Measurements from ENCODE around the gene MRPL36. TPM values are rescaled to one million over a fixed set of nuclear protein-coding genes. Genes with fewer than 3 reads are reported as not detected.

Gene MRPL36
- total RNA-seq (2012; rRNA removed): 63.9 and 85.9 TPM in 2 replicates
- 103 and 134 TPM in 2 replicates for polyA plus RNA-seq (2012; rRNA removed)
- polyA plus RNA-seq (2012; cell fraction: cytosol; rRNA removed): 101 and 125 TPM in 2 replicates
- polyA plus RNA-seq (2012; cell fraction: nucleus; rRNA removed; ENCODE audit: low replicate concordance): 35.7 and 44.4 TPM in 2 replicates
- Bru-seq, nascent RNA: percentile 57 among the genes with signal in this experiment
- BruChase-seq, experiment 1, labeled RNA remaining after a 6-hour chase: percentile 60 among the genes with signal in this experiment
- BruChase-seq, experiment 2, labeled RNA remaining after a 2-hour chase: percentile 48 among the genes with signal in this experiment
- long read RNA-seq, transcript MRPL36-204 (2 exons, 686 nt): minor isoform, 27 of 109 reads
- long read RNA-seq, transcript MRPL36-202 (2 exons, 610 nt): major isoform, 40 of 109 reads
- long read RNA-seq, partial matches to known transcripts: 0 of 109 reads
- long read RNA-seq, other reads (novel, unspliced or antisense): 42 of 109 reads

DNA sequence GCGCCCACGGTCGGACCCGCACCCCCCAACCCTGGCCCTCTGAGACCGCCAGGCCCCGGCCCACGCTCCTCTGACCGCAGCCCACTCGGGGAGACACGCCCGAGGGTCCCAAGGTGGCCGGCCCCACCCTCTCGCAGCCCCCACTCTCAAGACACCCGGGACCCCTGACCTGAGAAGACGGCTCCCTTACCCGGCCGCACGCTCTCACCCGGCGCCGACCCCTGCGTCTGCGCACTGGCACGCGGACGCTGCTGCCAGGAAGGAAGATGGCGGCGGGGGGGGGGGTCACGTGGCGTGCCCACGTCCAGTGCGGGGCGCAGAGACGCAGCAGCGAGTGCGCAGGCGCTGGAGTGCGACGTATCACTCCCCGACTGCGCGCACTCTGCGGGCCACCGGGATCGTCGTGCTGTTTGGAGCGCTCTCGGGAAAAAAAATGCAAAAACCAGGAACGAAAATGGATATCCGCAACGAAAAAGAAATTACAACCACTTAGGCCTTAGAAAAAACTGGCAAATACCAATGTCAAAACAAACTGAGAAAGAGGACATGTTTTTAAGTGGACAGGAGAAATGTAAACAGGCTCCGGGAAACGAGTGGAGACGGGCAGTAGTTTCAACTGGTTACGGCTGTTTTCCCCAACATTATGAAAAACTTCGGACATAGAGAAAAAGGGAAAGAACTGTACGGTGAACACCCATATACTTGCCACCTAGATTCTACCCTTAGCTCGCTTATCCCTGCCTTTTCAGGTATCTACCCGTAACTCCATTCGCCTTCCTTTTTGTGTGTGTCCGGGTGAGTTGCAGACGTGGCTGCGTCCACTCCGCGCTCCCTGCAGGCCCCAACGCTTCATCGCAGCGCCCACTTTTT, at the start of gene MRPL36:
TSS of gene MRPL36 (minus strand) at position 236 of the 870 bp plus-strand sequence. CDS start 902 bp downstream, outside the sequence.
- peak within 1 kb of the TSS; percentile 60; the same call in 1 of the 2 replicates for H3K56ac ChIP-seq (ENCODE audit: extremely low read depth, insufficient read depth, low read length)
- peak within 1 kb of the TSS; percentile 62 for H4K91ac ChIP-seq (ENCODE audit: insufficient read depth, low read depth, low read length)
- DNase-seq: peak; percentile 85
- H3K18ac ChIP-seq (ENCODE audit: low read depth, low read length): peak within 1 kb of the TSS; percentile 24
- WGBS, 2 experiments (ENCODE audit: extremely low coverage in 2 of 2, insufficient read length in 1 of 2): 12% methylated on average over 12 of the region's 68 CpGs; no CpG with 5 or more reads in 1 of the 2 experiments
- POLR2A ChIA-PET (ENCODE audit: unreplicated experiment): interaction anchor here (0.6 kb wide), 1 partner anchor 27 kb away, joined by 3 read pairs; no protein-coding TSS in a partner anchor
- H2BK120ac ChIP-seq (ENCODE audit: low read depth, low read length): peak within 1 kb of the TSS; percentile 77
- peaks cover 41% of the 10 kb centered on the region for H3K36me3 ChIP-seq (ENCODE audit: control insufficient read depth, insufficient read depth, low read length)
- peak within 1 kb of the TSS; percentile 98 for H2AK9ac ChIP-seq (replicated peaks; ENCODE audit: low read depth, low read length, poor library complexity)
- peak within 1 kb of the TSS; percentile 96 for H2AK5ac ChIP-seq (ENCODE audit: low read depth, low read length)
- H3K27ac ChIP-seq (ENCODE audit: insufficient read depth, low read length): peak within 1 kb of the TSS; percentile 84
- peak within 1 kb of the TSS; percentile 93 for H4K5ac ChIP-seq (ENCODE audit: low read depth, low read length)
- dilution Hi-C loops (cut with HindIII; ENCODE audit: low sequenced_read_pairs, unreplicated experiment) (no loop called here), intact Hi-C loops (cut with micrococcal nuclease) (loop anchor here (2.0 kb wide), 2 partner anchors 27 to 35 kb away; no protein-coding TSS in a partner anchor), in situ Hi-C loops (cut with MboI; ENCODE audit: low sequenced_read_pairs) (loop anchor here (25.0 kb wide), 1 partner anchor 838 kb away; no protein-coding TSS in a partner anchor)
- peak within 1 kb of the TSS; percentile 78 for H2BK5ac ChIP-seq (ENCODE audit: low read depth, low read length, poor library complexity, severe bottlenecking)
- H3K4me3 ChIP-seq (ENCODE audit: insufficient read depth, low read depth, low read length): peak within 1 kb of the TSS; percentile 98
- H2BK20ac ChIP-seq (ENCODE audit: low read depth, low read length): peak within 1 kb of the TSS; percentile 48; the same call in 1 of the 2 replicates
- 0 out of 3 replicates have a peak within 1 kb of the TSS, but pooled peaks have one; percentile 34 for H2BK15ac ChIP-seq (ENCODE audit: low read depth, low read length)
- H3K9ac ChIP-seq (ENCODE audit: low read depth, low read length): peak within 1 kb of the TSS; percentile 99
- ATAC-seq (ENCODE audit: low read depth): peak; percentile 82
- H3K27me3 ChIP-seq (ENCODE audit: control insufficient read depth, insufficient read depth, low read length): no peaks in the 10 kb centered on the region
- peaks cover 11% of the 10 kb centered on the region; the same call in 1 of the 2 replicates for H3K9me1 ChIP-seq (ENCODE audit: insufficient read depth, low read length)
- H3K4ac ChIP-seq (ENCODE audit: low read depth, low read length): peak within 1 kb of the TSS; percentile 89
- peak within 1 kb of the TSS; percentile 96 for H3K4me2 ChIP-seq (ENCODE audit: low read depth, low read length)
- H4K20me1 ChIP-seq (ENCODE audit: insufficient read depth, low read length): 0 out of 2 replicates have a peak, but pooled peaks cover 5% of the 10 kb centered on the region
- peak within 1 kb of the TSS; percentile 96 for H3K23ac ChIP-seq (ENCODE audit: low read depth, low read length)
- H2AFZ ChIP-seq (replicated peaks; ENCODE audit: low read length, poor library complexity): peak within 1 kb of the TSS; percentile 98
- H3K9me3 ChIP-seq (ENCODE audit: control insufficient read depth, insufficient read depth, low read length): no peaks in the 10 kb centered on the region
- peaks cover 45 to 82% of the 10 kb centered on the region in 2 experiments for H3K79me1 ChIP-seq (ENCODE audit: low read depth in 1 of 2, low read length in 2 of 2)
- peak within 1 kb of the TSS; percentile 80 to 98 for H4K8ac ChIP-seq (ENCODE audit: low read depth in 2 of 2, low read length in 2 of 2)
- BruUV-seq (replicated peaks): no TSS peak
- peaks cover 14% of the 10 kb centered on the region for H3K4me1 ChIP-seq (ENCODE audit: control insufficient read depth, insufficient read depth, low read length)
- CTCF ChIA-PET: interaction anchor here (0.7 kb wide), 2 partner anchors 21 to 36 kb away, joined by 3 read pairs; no protein-coding TSS in a partner anchor
- peak within 1 kb of the TSS; percentile 92 for H3K14ac ChIP-seq (replicated peaks; ENCODE audit: low read depth, low read length)
- TF ChIP-seq, protein P1, sequence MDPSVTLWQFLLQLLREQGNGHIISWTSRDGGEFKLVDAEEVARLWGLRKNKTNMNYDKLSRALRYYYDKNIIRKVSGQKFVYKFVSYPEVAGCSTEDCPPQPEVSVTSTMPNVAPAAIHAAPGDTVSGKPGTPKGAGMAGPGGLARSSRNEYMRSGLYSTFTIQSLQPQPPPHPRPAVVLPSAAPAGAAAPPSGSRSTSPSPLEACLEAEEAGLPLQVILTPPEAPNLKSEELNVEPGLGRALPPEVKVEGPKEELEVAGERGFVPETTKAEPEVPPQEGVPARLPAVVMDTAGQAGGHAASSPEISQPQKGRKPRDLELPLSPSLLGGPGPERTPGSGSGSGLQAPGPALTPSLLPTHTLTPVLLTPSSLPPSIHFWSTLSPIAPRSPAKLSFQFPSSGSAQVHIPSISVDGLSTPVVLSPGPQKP (IDR thresholded peaks at IDR 0.05; ENCODE audit: borderline replicate concordance, low read depth, low read length): no peak
- TF ChIP-seq RCOR1 (IDR thresholded peaks at IDR 0.05; ENCODE audit: insufficient replicate concordance, low read length) (no peak), SMC3 (IDR thresholded peaks at IDR 0.05; ENCODE audit: low read depth, low read length) (no peak), MAZ (IDR thresholded peaks at IDR 0.05; ENCODE audit: borderline replicate concordance, low read depth, low read length) (no peak), CHD1 (IDR thresholded peaks at IDR 0.05; ENCODE audit: low read depth, low read length) (no peak), CEBPB (IDR thresholded peaks at IDR 0.05; ENCODE audit: low read depth, low read length) (no peak), POLR2A (IDR thresholded peaks at IDR 0.05; ENCODE audit: low read depth, low read length) (peak; percentile 49; the same call in 1 of the 2 replicates)
- TF ChIP-seq, protein P2, sequence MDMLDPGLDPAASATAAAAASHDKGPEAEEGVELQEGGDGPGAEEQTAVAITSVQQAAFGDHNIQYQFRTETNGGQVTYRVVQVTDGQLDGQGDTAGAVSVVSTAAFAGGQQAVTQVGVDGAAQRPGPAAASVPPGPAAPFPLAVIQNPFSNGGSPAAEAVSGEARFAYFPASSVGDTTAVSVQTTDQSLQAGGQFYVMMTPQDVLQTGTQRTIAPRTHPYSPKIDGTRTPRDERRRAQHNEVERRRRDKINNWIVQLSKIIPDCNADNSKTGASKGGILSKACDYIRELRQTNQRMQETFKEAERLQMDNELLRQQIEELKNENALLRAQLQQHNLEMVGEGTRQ (IDR thresholded peaks at IDR 0.05; ENCODE audit: low read depth, low read length): peak; percentile 96
- TF ChIP-seq, protein P3, sequence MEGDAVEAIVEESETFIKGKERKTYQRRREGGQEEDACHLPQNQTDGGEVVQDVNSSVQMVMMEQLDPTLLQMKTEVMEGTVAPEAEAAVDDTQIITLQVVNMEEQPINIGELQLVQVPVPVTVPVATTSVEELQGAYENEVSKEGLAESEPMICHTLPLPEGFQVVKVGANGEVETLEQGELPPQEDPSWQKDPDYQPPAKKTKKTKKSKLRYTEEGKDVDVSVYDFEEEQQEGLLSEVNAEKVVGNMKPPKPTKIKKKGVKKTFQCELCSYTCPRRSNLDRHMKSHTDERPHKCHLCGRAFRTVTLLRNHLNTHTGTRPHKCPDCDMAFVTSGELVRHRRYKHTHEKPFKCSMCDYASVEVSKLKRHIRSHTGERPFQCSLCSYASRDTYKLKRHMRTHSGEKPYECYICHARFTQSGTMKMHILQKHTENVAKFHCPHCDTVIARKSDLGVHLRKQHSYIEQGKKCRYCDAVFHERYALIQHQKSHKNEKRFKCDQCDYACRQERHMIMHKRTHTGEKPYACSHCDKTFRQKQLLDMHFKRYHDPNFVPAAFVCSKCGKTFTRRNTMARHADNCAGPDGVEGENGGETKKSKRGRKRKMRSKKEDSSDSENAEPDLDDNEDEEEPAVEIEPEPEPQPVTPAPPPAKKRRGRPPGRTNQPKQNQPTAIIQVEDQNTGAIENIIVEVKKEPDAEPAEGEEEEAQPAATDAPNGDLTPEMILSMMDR (conservative IDR thresholded peaks at IDR 0.05; ENCODE audit: low read depth, low read length): no peak

Data from IMR-90 (cell line).